NK-92 (cell line): Measurements from ENCODE around the gene PGLYRP1.

ENCODE experiments used
- DNase-seq: peaks from one replicate; lab custom pipeline; 2025; ENCODE audit not compliant: unreplicated experiment; lab: John Stamatoyannopoulos, UW

PGLYRP1 gene

DNA sequence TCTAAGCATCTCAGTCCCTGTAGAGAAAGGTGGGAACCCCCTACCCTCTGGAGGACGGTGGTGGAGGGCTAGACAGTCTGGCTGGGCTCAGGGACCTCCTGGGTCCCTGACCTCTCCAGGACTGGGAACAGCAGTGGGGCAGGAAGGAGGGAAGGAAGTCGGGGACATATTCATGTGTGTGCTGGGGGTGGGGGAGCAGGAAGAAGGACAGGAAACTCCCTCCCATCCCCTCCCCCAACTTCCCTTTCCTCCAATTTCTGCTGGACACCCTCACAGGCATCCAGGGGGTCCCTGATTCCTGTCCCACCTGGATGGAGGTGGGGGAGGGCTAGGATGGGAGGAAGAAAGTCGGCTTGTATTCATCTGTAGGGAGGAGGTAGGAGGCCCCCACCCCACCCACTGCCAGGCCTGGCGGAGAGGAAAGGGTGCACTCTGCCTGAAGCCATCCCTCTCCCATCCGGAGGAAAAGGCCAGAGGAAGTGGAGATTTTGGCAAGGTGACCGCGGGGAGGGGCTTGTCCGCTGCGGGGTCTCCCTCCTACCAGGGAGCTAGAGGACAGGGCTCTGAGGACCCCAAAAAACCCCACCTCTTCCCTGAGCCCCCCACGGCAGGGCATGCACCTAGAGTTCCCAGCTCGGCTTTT lies 51.5 kb downstream of the PGLYRP1 start:
- DNase-seq, result no peak

DNA sequence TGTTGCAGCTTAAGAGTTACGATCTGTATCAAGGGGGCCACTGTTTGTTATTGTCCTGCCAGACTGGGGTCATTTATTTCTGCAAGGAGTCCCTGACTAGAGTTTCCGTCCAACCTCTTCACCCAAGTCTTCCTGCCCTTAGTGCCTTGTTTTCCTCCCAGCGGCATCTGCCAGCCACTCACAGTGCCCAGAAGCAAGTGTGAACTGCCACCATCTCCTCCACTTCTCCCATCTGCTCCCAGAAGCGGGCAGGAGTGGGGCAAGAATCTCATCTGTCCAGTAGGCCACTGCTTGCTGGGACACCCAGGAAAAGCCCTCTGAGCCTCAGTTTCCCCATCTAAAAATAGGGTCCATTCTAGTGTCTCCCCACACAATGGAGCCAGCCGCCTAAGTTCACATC lies 53.2 kb downstream of the PGLYRP1 start:
- no peak for DNase-seq
